NCI-H1694 (cell line): ENCODE results near the gene DSCAML1.

Experiments
- DNase-seq: peaks from one replicate; lab custom pipeline; 2025; lab: John Stamatoyannopoulos, UW

Gene DSCAML1

GRCh38 chr11:117396970-117397369, 400.0 kb downstream of the DSCAML1 start:
- DNase-seq: no peak

DNA sequence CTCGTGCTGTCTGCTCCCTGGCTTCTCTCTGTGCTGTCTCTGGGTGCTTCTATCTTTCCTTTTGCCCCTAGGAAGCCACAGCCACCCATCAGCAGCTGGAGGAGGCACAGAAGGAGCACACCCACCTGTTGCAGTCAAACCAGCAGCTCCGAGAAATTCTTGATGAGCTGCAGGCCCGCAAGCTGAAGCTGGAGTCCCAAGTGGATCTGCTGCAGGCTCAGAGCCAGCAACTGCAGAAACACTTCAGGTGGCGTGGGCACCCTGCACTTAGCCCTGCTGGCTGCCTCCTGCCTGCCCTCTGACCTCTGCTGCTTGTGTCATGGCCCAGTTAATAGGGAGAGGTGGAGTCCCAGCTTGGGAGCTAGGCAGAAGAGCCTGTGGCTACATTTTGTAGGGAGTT, 401.5 kb downstream of the DSCAML1 start:
- no peak for DNase-seq

DNA sequence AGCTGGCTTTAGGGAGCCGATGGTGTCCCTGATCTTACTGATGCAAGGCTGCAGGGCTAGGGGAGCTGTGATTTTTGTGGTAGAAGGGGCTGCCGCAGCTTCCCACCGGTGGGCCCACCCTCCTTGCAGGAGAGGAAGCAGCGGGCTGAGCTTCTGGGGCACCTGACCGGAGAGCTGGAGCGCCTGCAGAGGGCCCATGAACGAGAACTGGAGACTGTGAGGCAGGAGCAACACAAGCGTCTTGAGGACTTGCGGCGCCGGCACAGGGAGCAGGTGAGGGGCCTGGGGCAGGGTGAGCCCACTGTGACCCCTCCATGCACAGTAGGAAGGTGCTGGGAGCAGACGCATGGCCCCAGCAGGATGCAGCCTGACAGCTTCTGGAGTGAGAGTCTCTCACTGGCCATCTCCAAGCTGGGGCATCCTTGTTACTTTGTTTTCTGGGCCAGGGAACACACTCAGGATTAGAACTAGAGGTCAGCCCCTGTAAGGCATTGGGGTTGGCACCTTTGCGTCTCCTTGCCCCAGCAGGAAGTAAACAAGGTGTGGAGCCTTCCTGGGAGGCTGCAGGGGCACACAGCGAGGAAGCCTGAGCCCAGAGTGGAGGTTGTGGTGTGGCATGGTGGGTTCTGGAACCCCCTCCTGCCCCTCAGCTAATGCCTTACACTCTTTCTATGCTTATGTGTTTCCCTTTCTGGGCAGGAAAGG, 402.6 kb downstream of the DSCAML1 start:
- no peak for DNase-seq

DNA sequence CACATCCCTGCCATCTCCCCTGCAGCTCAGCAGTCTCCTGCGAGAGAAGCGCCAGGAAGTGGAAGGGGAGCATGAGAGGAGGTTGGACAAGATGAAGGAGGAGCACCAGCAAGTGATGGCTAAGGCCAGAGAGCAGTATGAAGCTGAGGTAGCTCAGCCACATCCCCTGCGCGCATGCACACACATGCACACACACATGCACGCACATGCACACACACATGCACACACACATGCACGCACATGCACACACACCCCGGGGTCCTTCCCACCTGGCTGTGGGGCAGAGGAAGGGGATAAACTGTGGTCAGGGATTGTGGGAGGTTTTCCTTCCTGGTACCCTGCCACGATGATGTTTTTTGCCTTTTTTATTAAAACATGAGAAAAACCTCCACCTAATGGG, 404.0 kb downstream of the DSCAML1 start:
- no peak for DNase-seq

DNA sequence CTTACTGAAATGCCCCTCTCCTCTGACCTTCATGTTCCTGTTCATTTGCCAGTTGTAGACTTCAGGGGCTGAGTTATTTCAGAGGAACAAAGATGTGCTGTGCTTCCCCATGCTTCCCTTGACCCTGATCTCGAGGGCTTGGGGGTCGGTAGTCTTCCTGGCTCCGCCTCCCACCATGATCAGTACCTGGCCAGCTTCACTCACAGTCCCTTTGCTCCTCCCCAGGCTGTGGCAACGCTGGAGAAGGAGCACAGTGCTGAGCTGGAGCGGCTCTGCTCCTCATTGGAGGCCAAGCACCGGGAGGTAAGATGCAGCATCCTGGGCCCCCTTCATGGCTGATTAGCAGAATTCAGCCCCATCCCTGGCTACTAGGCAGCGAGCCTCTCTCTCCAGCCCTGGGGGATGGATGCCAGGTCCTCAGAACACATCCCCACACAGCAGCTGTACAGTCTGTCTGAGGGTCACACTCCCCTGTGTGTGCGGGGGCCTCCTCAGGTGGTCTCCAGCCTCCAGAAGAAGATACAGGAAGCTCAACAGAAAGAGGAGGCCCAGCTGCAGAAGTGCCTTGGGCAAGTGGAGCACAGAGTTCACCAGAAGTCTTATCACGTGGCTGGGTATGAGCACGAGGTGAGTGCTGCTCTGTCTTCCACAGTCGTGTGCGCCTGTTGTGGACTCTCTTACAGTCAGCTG, 404.9 kb downstream of the DSCAML1 start:
- no peak for DNase-seq

DNA sequence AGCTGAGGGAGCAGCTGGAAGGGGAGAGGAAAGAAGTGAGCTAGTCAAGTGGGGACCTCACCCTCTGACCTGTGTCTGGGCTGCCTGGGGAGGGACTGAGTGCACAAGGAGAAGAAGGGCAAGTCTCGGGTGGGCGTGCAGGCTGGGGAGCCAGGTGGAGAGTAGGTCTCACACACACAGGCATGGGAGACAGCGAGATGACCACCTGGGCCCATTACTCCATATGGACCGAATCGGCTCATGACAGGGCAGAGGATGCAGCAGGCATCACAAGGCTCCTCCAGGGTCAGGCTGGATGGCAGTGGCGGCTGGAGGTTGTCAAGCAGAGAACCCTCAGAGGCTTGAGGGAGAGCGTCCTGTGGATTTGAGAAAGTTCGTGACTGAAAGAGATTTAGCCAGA, 405.8 kb downstream of the DSCAML1 start:
- DNase-seq: no peak

GRCh38 chr11:117390743-117391142, 406.3 kb downstream of the DSCAML1 start:
- DNase-seq: no peak

DNA sequence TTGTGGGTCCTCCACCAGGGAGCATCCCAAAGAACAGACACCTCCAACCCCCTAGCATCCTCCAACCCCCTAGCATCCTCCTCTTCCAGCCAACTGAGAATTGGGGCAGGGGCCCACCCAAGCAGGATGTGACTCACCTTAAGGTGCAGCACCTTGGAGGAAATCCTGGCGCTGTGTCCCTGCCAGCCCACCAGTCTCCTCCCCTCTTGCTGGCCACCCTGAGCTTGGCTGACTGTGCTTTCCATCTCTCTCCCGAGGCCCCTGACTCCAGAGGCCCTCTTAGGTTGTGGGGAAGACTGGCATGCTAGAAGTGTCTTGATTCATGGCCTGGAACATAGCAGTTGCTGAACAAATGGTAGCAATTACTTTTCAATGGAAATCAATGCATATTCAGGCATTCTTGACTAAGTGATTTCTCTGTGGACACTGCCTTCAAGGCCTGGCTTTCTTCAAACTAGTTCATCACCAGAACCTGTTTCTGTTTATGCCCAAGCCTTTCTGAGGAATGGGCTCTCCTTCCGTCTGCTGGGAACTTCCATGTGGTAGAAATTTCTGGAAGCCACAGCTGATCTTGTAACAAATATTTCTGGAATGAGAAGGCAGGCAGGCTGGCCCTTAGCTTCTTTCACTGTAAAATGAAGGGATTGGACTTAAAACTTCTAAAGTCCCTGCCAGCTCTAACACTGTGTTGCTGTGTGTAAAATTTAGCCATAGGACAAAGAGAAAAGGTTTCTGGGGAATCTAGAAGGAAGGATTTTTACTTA, 408.8 kb downstream of the DSCAML1 start:
- DNase-seq: no peak

DNA sequence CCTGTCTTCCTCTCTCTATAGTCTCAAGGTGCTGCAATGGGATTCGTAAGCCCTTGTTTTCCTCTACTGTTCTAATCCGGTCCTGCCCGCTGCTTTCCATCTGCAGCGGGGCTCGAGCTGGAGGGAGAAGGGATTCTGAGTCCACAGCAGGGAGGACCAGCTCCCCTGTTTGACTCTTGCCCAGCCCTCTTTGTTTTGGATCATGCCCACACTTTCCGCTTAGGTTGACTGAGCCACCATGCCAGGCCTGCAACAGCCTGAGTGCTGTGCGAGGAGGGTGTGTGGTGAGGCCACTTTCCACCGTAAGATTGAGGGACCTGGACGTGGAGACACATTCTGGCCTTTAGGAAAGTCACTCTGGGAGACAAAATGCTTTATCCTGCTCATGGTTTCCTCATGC, 411.1 kb downstream of the DSCAML1 start:
- no peak for DNase-seq

GRCh38 chr11:117385471-117385870, 411.5 kb downstream of the DSCAML1 start:
- DNase-seq: no peak

DNA sequence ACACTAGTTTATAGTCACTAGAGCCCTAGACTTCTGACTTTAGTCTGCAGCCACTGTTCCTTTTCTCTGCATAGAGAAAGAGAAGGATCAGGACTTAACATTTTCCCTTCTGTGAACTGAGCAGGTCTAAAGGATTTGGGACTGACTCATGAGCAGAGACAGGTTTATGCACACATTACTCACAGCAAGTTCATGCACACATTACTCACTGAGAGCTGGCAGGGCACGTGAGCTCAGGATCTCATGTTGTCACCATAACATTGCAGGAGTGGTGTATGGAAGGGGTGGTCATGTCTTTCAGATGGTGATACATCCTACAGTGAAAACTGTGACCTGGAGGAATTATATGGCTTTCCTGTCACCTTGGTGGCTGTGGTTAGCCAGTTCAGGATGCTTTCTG, 413.0 kb downstream of the DSCAML1 start:
- no peak for DNase-seq

DNA sequence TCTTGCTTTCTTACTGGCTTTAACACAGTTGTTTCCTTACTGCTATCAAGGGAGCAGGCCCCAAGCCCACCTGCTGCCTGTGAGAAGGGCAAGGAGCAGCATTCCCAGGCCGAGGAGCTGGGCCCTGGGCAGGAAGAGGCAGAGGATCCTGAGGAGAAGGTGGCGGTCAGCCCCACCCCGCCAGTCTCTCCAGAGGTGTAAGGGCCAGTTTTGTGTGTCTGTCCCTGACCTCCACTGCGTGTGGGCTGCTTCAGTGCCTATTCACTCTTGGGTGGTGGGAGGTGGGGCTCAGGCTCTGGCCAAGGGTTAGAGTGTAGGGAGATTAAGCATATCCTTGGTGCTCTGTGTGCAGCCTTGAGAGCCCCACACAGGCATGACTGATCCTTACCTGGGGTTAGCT, 414.3 kb downstream of the DSCAML1 start:
- no peak for DNase-seq

DNA sequence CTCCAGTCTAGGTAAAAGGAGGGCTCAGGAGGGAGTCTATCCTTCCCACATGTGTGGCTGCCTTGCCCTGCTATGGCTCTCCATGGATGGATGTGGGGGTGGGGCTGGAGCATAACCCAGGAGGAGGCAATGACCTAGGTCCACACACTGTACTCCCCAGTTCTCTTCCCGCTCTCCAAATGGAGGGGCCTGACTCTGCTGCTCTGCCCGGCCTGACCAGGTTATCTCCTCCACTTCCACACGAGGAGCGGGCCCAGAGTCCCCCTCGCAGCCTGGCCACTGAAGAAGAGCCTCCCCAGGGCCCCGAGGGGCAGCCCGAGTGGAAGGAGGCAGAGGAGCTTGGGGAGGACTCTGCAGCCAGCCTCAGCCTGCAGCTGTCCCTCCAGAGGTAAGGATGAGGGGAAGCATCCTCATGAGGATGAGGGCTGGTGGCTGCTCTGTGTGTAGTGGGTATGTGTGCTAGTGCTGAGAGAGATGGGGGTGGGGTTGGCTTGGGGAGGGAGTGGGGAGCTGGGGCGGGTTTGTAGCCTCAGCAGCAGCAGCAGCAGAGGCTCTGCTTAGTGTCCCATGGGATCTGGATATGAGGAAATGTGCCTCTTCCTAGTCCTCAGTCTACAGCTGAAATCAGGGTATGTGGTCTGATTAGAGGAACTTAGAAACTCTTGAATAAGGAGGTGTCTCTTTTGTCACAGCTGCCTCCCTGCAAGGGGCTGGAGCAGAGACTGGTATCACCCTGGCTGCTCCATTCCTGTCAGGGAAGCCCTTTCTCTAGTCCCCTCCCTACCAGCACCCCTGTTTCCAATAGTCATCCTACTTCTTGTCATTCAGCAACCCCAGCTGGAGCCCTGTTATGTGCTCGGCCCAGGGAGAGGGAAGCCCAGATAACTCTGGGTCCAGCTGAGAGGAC, 415.3 kb downstream of the DSCAML1 start:
- no peak for DNase-seq

GRCh38 chr11:117380676-117381075, 416.3 kb downstream of the DSCAML1 start:
- no peak for DNase-seq

- peak; percentile 7 for DNase-seq
These were observed 417.8 kb downstream of the DSCAML1 start for GRCh38 chr11:117378976-117379865.
